ENCODE results near the gene ST6GALNAC1. TPM values are rescaled to one million over a fixed set of nuclear protein-coding genes. Genes with fewer than 3 reads are reported as not detected.

ST6GALNAC1 gene
- total and polyA plus RNA-seq, 2 of the 13 experiments (the other 11 are each of a cell fraction or from before 2014, with no cell fraction given) = not detected

GRCh38 chr17:76585649-76586593, 57.6 kb downstream of the ST6GALNAC1 start, which contains the start of gene ST6GALNAC2 (continued):
- TF ChIP-seq ARID5B (CRISPR knock-in tag; IDR thresholded peaks at IDR 0.05) (0 out of 2 replicates have a peak, but pooled peaks have one; percentile 40), ZNF275 (CRISPR knock-in tag; IDR thresholded peaks at IDR 0.05; ENCODE audit: borderline replicate concordance) (peak; percentile 35; the same call in 1 of the 2 replicates), ZIK1 (CRISPR knock-in tag; IDR thresholded peaks at IDR 0.05; ENCODE audit: borderline replicate concordance, low read depth) (0 out of 2 replicates have a peak, but pooled peaks have one; percentile 27), ZNF616 (CRISPR knock-in tag; IDR thresholded peaks at IDR 0.05; ENCODE audit: low read depth) (no peak), NCOA2 (CRISPR knock-in tag; IDR thresholded peaks at IDR 0.05) (no peak), SP1 (IDR thresholded peaks at IDR 0.05) (no peak), SP1 (CRISPR knock-in tag; IDR thresholded peaks at IDR 0.05) (0 out of 2 replicates have a peak, but pooled peaks have one; percentile 20), MYPOP (CRISPR knock-in tag; IDR thresholded peaks at IDR 0.05) (peak; percentile 89), SAFB2 (CRISPR knock-in tag; IDR thresholded peaks at IDR 0.05; ENCODE audit: borderline replicate concordance, low read depth) (no peak; the same call in 1 of the 2 replicates), HNF1B (CRISPR knock-in tag; IDR thresholded peaks at IDR 0.05) (peak; percentile 60; the same call in 1 of the 2 replicates), ZNF770 (CRISPR knock-in tag; IDR thresholded peaks at IDR 0.05) (peak; percentile 70), ZNF274 (CRISPR knock-in tag; IDR thresholded peaks at IDR 0.05) (0 out of 2 replicates have a peak, but pooled peaks have one; percentile 54), ZNF614 (CRISPR knock-in tag; IDR thresholded peaks at IDR 0.05; ENCODE audit: borderline replicate concordance) (peak; percentile 43; the same call in 1 of the 2 replicates), ISL2 (CRISPR knock-in tag; IDR thresholded peaks at IDR 0.05) (0 out of 2 replicates have a peak, but pooled peaks have one; percentile 33)

All from HepG2 (cell line).